OCI-LY3 (cell line): ENCODE results near the gene UNC5C.

Source experiments
- CTCF ChIP-seq: fragments of 200-600, 300-600 bp; sonication (generic); IDR thresholded peaks from 2 replicates; pipeline ENCODE4 v1.5.1; 2014; ENCODE audit warnings: antibody characterized with exemption, low read length, low read depth
- EZH2phosphoT487 ChIP-seq: fragments of 200-600 bp; shearing (Covaris generic); IDR thresholded peaks from 2 replicates; pipeline ENCODE4 v1.6.1; 2018; ENCODE audit warnings: antibody characterized with exemption, mixed run types, low read depth

DNA sequence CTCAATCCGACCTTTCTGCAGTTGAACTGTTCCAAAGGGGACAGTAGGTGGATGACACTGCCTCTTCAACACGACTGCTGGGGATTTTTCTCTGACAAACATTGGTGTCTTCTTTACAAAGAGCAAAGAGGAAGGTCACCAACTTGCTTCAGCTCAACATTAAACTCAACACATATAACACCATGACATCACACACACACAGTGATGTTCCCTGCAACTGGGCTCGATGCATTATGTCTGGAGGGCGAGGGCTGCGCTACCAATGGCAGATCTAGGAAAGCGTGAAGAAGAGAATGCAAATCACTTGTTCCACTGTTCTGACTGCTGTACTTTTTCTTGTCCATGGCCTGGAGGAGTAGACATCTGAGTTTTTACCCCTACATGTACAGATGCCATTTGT, 385.9 kb downstream of the UNC5C start:
- no peak for TF ChIP-seq CTCF
- no peak for TF ChIP-seq EZH2phosphoT487
